IMR-90 (cell line): ENCODE results near the gene WDR74. TPM values are rescaled to one million over a fixed set of nuclear protein-coding genes. Genes with fewer than 3 reads are reported as not detected.

ENCODE experiments used
- ATAC-seq: fragments of 200-7000 bp; cut with Tn5 transposase; 2 replicates; pipeline ENCODE4 v1.9.1; 2020; ENCODE audit warnings: low read depth, mild to moderate bottlenecking, moderate library complexity
- BruUV-seq: library from RNA; stranded (reverse); fragments of 400-500 nt; replicated peaks from 2 replicates; lab custom pipeline; 2021; lab: Mats Ljungman, UMichigan
- CTCF ChIA-PET: fragments of 300-600 bp; formaldehyde crosslinking; extraction: SDS; loops from one replicate; lab custom pipeline; 2021; ENCODE audit warnings: antibody characterized with exemption; lab: Yijun Ruan, JAX
- POLR2A ChIA-PET: fragments of 300-600 bp; sonication (Branson Sonifier 250); formaldehyde crosslinking; loops from one replicate; lab custom pipeline; 2022; ENCODE audit warnings: antibody characterized with exemption; ENCODE audit not compliant: unreplicated experiment; lab: Charles Lee
- DNase-seq: peaks from one replicate; pipeline ENCODE4 v3.0.0; 2013
- H2AFZ ChIP-seq: replicated peaks from 2 replicates; pipeline ENCODE3; 2013; ENCODE audit warnings: low read length, mild to moderate bottlenecking; ENCODE audit not compliant: poor library complexity
- H2AK5ac ChIP-seq: 2 replicates; pipeline ENCODE4 v1.6.1; 2013; ENCODE audit warnings: low read depth, low read length, inconsistent platforms
- H2AK9ac ChIP-seq: replicated peaks from 2 replicates; pipeline ENCODE3; 2013; ENCODE audit warnings: mild to moderate bottlenecking, low read depth, low read length, moderate library complexity; ENCODE audit not compliant: poor library complexity
- H2BK120ac ChIP-seq: 2 replicates; pipeline ENCODE4 v1.6.1; 2013; ENCODE audit warnings: low read depth, low read length, inconsistent platforms
- H2BK15ac ChIP-seq: 3 replicates; pipeline ENCODE4 v1.6.1; 2013; ENCODE audit warnings: low read depth, low read length, inconsistent platforms
- H2BK20ac ChIP-seq: 2 replicates; pipeline ENCODE4 v1.6.1; 2013; ENCODE audit warnings: low read depth, mild to moderate bottlenecking, inconsistent platforms, low read length, moderate library complexity
- H2BK5ac ChIP-seq: 2 replicates; pipeline ENCODE4 v1.6.1; 2013; ENCODE audit warnings: mild to moderate bottlenecking, low read depth, low read length, inconsistent platforms; ENCODE audit not compliant: poor library complexity, severe bottlenecking
- H3K14ac ChIP-seq: replicated peaks from 2 replicates; pipeline ENCODE4 v1.6.1; 2013; ENCODE audit warnings: low read depth, low read length, inconsistent platforms
- H3K18ac ChIP-seq: 2 replicates; pipeline ENCODE4 v1.6.1; 2013; ENCODE audit warnings: low read depth, low read length, control low read depth
- H3K23ac ChIP-seq: 2 replicates; pipeline ENCODE4 v1.6.1; 2013; ENCODE audit warnings: low read depth, low read length, inconsistent platforms
- H3K27ac ChIP-seq: 2 replicates; pipeline ENCODE4 v1.5.1; 2013; ENCODE audit warnings: mild to moderate bottlenecking, control low read depth, low read length; ENCODE audit not compliant: insufficient read depth
- H3K27me3 ChIP-seq: 2 replicates; pipeline ENCODE4 v1.6.1; 2013; ENCODE audit warnings: low read length; ENCODE audit not compliant: control insufficient read depth, insufficient read depth
- H3K36me3 ChIP-seq: 2 replicates; pipeline ENCODE4 v1.6.1; 2013; ENCODE audit warnings: low read length, mixed read lengths; ENCODE audit not compliant: control insufficient read depth, insufficient read depth
- H3K4ac ChIP-seq: 2 replicates; pipeline ENCODE4 v1.6.1; 2013; ENCODE audit warnings: low read depth, low read length, inconsistent platforms
- H3K4me1 ChIP-seq: 2 replicates; pipeline ENCODE4 v1.6.1; 2013; ENCODE audit warnings: low read length, mixed read lengths; ENCODE audit not compliant: control insufficient read depth, insufficient read depth
- H3K4me2 ChIP-seq: 2 replicates; pipeline ENCODE4 v1.6.1; 2013; ENCODE audit warnings: low read depth, mild to moderate bottlenecking, control low read depth, low read length, moderate library complexity
- H3K4me3 ChIP-seq: 2 replicates; pipeline ENCODE4 v1.5.1; 2013; ENCODE audit warnings: low read depth, mild to moderate bottlenecking, control low read depth, low read length, moderate library complexity; ENCODE audit not compliant: insufficient read depth
- H3K56ac ChIP-seq: 2 replicates; pipeline ENCODE4 v1.6.1; 2013; ENCODE audit warnings: low read length, inconsistent platforms; ENCODE audit not compliant: insufficient read depth; ENCODE audit errors: extremely low read depth
- H3K79me1 ChIP-seq, 2 experiments: 2 replicates each; pipeline ENCODE4 v1.6.1; 2013; ENCODE audit warnings: low read length in 2 of 2, inconsistent platforms in 1 of 2, low read depth in 1 of 2
- H3K9ac ChIP-seq: 2 replicates; pipeline ENCODE4 v1.6.1; 2013; ENCODE audit warnings: low read depth, low read length, control low read depth
- H3K9me1 ChIP-seq: 2 replicates; pipeline ENCODE4 v1.6.1; 2013; ENCODE audit warnings: low read length, inconsistent platforms; ENCODE audit not compliant: insufficient read depth
- H3K9me3 ChIP-seq: 2 replicates; pipeline ENCODE4 v1.6.1; 2013; ENCODE audit warnings: low read length; ENCODE audit not compliant: control insufficient read depth, insufficient read depth
- H4K20me1 ChIP-seq: 2 replicates; pipeline ENCODE4 v1.6.1; 2013; ENCODE audit warnings: low read length, inconsistent platforms; ENCODE audit not compliant: insufficient read depth
- H4K5ac ChIP-seq: 2 replicates; pipeline ENCODE4 v1.6.1; 2013; ENCODE audit warnings: mild to moderate bottlenecking, low read depth, low read length, control low read depth
- H4K8ac ChIP-seq, 2 experiments: 2 replicates each; pipeline ENCODE4 v1.6.1; 2013; ENCODE audit warnings: low read depth in 2 of 2, low read length in 2 of 2, control low read depth in 1 of 2, inconsistent platforms in 1 of 2
- H4K91ac ChIP-seq: 2 replicates; pipeline ENCODE4 v1.6.1; 2013; ENCODE audit warnings: low read depth, low read length, inconsistent platforms; ENCODE audit not compliant: insufficient read depth
- FOS ChIP-seq: fragments of 150-350 bp; IDR thresholded peaks from 2 replicates; pipeline ENCODE4 v1.6.1; 2016; ENCODE audit warnings: low read depth, low read length
- MAZ ChIP-seq: IDR thresholded peaks from 2 replicates; pipeline ENCODE4 v1.6.1; 2012; ENCODE audit warnings: low read depth, mild to moderate bottlenecking, low read length, improper control_type of control experiment, moderate library complexity, borderline replicate concordance
- MXI1 ChIP-seq: IDR thresholded peaks from 2 replicates; pipeline ENCODE4 v1.6.1; 2012; ENCODE audit warnings: low read depth, mild to moderate bottlenecking, low read length, moderate library complexity, borderline replicate concordance
- NFE2L2 ChIP-seq: fragments of 150-350 bp; IDR thresholded peaks from 2 replicates; pipeline ENCODE4 v1.6.1; 2016; ENCODE audit warnings: low read depth, mild to moderate bottlenecking, low read length
- RAD21 ChIP-seq: IDR thresholded peaks from 2 replicates; pipeline ENCODE4 v1.6.1; 2012; ENCODE audit warnings: low read length, improper control_type of control experiment
- WGBS, 2 experiments: methylation state at CpG; one replicate each; pipeline versions ENCODE4 v1.1.5 to v1.1.7; 2013; ENCODE audit warnings: missing lambda C conversion rate in 2 of 2; ENCODE audit not compliant: insufficient read length in 1 of 2; ENCODE audit errors: extremely low coverage in 2 of 2; 5-methylcytosine and 5-hydroxymethylcytosine counted together
- dilution Hi-C: fragments of 300-500 bp; cut with HindIII; formaldehyde crosslinking; loops from one replicate; pipeline ENCODE4 v1.14.3; 2018; ENCODE audit warnings: low sequenced_read_pairs; ENCODE audit not compliant: unreplicated experiment
- in situ Hi-C: fragments of 300-500 bp; cut with MboI; formaldehyde crosslinking; loops from 3 replicates; pipeline ENCODE4 v1.14.3; 2019; ENCODE audit warnings: low sequenced_read_pairs, inconsistent platforms, mixed read lengths
- intact Hi-C: fragments of 100-400 bp; cut with micrococcal nuclease; formaldehyde crosslinking; loops from 2 replicates; pipeline ENCODE4 v1.10.0; 2022
- polyA plus RNA-seq, 3 experiments: library from polyadenylated mRNA; depleted of rRNA; stranded (reverse); fragments of >200 nt; gene quantifications; 2 replicates each; pipeline ENCODE4 v1.2.3, GENCODE V29; 2012; ENCODE audit warnings: low replicate concordance in 1 of 3
- total RNA-seq: library from RNA; depleted of rRNA; stranded (reverse); fragments of >200 nt; gene quantifications from 2 replicates; pipeline ENCODE4 v1.2.3, GENCODE V29; 2012
- TF ChIP-seq, protein P1 (sequence below): fragments of 150-350 bp; IDR thresholded peaks from 2 replicates; pipeline ENCODE4 v1.6.1; 2017; ENCODE audit warnings: mild to moderate bottlenecking, antibody characterized with exemption, low read length, low read depth

The WDR74 gene
- total and polyA plus RNA-seq, 2 of the 4 experiments (the other 2 are of a cell fraction): 38.4 to 44.3 TPM

DNA sequence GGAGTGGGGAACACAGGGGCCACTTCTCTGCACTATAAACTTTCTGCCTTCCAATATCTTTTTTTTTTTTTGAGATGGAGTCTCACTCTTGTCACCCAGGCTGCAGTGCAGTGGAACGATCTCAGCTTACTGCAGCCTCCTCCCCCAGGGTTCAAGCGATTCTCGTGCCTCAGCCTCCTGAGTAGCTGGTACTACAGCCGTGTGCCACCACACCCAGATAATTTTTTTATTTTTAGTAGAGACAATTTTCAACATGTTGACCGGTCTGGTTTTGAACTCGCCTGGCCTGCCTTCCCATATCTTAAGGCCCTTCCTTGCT, 43.0 kb upstream of the WDR74 start:
- no CpG with 5 or more reads among the region's 6 CpGs for WGBS, 2 experiments
- H3K18ac ChIP-seq: peak overlapping the region; percentile 45
- ATAC-seq (no peak), DNase-seq (no peak)
- peaks cover 55% of the 10 kb centered on the region for H4K20me1 ChIP-seq
- no peak overlapping the region for H2AFZ ChIP-seq
- H2BK5ac ChIP-seq: peak overlapping the region; percentile 96
- CTCF ChIA-PET: no interaction called here
- peak overlapping the region; percentile 100 for H3K14ac ChIP-seq
- H4K5ac ChIP-seq: 0 out of 2 replicates have a peak overlapping the region, but pooled peaks have one; percentile 76
- in situ Hi-C loops: loop anchor here (25.0 kb wide), 1 partner anchor 780 kb away; the partner anchor contains the start of gene ATL3
- H4K8ac ChIP-seq: peak overlapping the region; percentile 96 to 100; a peak in 3 of 4 replicates
- H3K79me1 ChIP-seq: peaks cover 25 to 74% of the 10 kb centered on the region in 2 experiments
- TF ChIP-seq MAZ: no peak
- TF ChIP-seq RAD21: no peak
- no peak for TF ChIP-seq NFE2L2
- no peak for TF ChIP-seq FOS
- TF ChIP-seq, protein P1, sequence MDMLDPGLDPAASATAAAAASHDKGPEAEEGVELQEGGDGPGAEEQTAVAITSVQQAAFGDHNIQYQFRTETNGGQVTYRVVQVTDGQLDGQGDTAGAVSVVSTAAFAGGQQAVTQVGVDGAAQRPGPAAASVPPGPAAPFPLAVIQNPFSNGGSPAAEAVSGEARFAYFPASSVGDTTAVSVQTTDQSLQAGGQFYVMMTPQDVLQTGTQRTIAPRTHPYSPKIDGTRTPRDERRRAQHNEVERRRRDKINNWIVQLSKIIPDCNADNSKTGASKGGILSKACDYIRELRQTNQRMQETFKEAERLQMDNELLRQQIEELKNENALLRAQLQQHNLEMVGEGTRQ: no peak
- TF ChIP-seq MXI1: no peak
- H3K4me3 ChIP-seq: peak overlapping the region; percentile 92
- H3K27me3 ChIP-seq: no peaks in the 10 kb centered on the region
- BruUV-seq: no TSS peak
- peak overlapping the region; percentile 98 for H3K27ac ChIP-seq
- peaks cover 9% of the 10 kb centered on the region; the same call in 1 of the 2 replicates for H3K9me1 ChIP-seq
- H2AK9ac ChIP-seq: peak overlapping the region; percentile 51
- intact Hi-C loops: loop anchor here (5.0 kb wide), 1 partner anchor 95 kb away; the partner anchor contains the start of gene TMEM179B
- POLR2A ChIA-PET: interaction anchor here (0.6 kb wide), 1 partner anchor 139 kb away, joined by 4 read pairs; no protein-coding TSS in a partner anchor
- peaks cover 29% of the 10 kb centered on the region for H3K4me1 ChIP-seq
- peak overlapping the region; percentile 79 for H3K23ac ChIP-seq
- H3K9me3 ChIP-seq: no peaks in the 10 kb centered on the region
- H4K91ac ChIP-seq: peak overlapping the region; percentile 100
- H2AK5ac ChIP-seq: 0 out of 2 replicates have a peak overlapping the region, but pooled peaks have one; percentile 22
- peak overlapping the region; percentile 100 for H3K9ac ChIP-seq
- H2BK15ac ChIP-seq: no peak overlapping the region
- H3K4me2 ChIP-seq: peak overlapping the region; percentile 98
- peak overlapping the region; percentile 100 for H3K4ac ChIP-seq
- H3K56ac ChIP-seq: peak overlapping the region; percentile 100
- dilution Hi-C loops: no loop called here
- H2BK20ac ChIP-seq: no peak overlapping the region
- H2BK120ac ChIP-seq: no peak overlapping the region
- H3K36me3 ChIP-seq: peaks cover 51% of the 10 kb centered on the region
